CD4-positive, alpha-beta T cell (primary cell): Measurements from ENCODE around the gene OXNAD1. TPM values are rescaled to one million over a fixed set of nuclear protein-coding genes. Genes with fewer than 3 reads are reported as not detected.
A peak's percentile ranks its signal among the peaks of the same experiment; 100 is the strongest.

Experiments
- ATAC-seq: fragments of 200-7000 bp; cut with Tn5 transposase; one replicate; pipeline ENCODE4 v1.10.0; 2022; ENCODE audit warnings: mild to moderate bottlenecking; ENCODE audit not compliant: poor library complexity
- CTCF ChIA-PET: fragments of 350-600 bp; sonication (Branson Sonifier 250); formaldehyde crosslinking; loops from one replicate; lab custom pipeline; 2021; ENCODE audit warnings: antibody characterized with exemption, inconsistent platforms; lab: Charles Lee
- POLR2A ChIA-PET: fragments of 350-600 bp; sonication (Branson Sonifier 250); formaldehyde crosslinking; loops from one replicate; lab custom pipeline; 2021; ENCODE audit warnings: antibody characterized with exemption, inconsistent platforms; lab: Charles Lee
- DNase-seq, 14 experiments: peaks; one replicate each; pipeline ENCODE4 v3.0.0-alpha.2; 2013 to 2020; ENCODE audit warnings: mixed read lengths in 2 of 14
- H3K27ac ChIP-seq, 2 donors: one replicate each; pipeline versions ENCODE4 v1.5.1 to v1.7.0; 2013; ENCODE audit warnings: low read length in 2 of 2, low read depth in 1 of 2, mild to moderate bottlenecking in 1 of 2
- H3K27me3 ChIP-seq, 2 experiments: 1 replicate in 1 of 2; 2 replicates in 1 of 2; pipeline versions ENCODE4 v1.6.1 to v1.7.0; 2013; ENCODE audit warnings: low read length in 2 of 2, control low read depth in 1 of 2, mild to moderate bottlenecking in 1 of 2, moderate library complexity in 1 of 2; ENCODE audit not compliant: insufficient read depth in 2 of 2, control insufficient read depth in 1 of 2
- H3K36me3 ChIP-seq: one replicate; pipeline ENCODE4 v1.6.1; 2013; ENCODE audit warnings: low read length, control low read depth; ENCODE audit not compliant: insufficient read depth
- H3K4me1 ChIP-seq: one replicate; pipeline ENCODE4 v1.6.1; 2013; ENCODE audit warnings: low read length, control low read depth; ENCODE audit not compliant: insufficient read depth
- H3K4me3 ChIP-seq: one replicate; pipeline ENCODE4 v1.5.1; 2013; ENCODE audit warnings: mild to moderate bottlenecking, low read length, moderate library complexity
- H3K9me3 ChIP-seq, 2 experiments: 1 replicate in 1 of 2; 2 replicates in 1 of 2; pipeline versions ENCODE4 v1.6.1 to v1.7.0; 2013; ENCODE audit warnings: low read length in 2 of 2, mild to moderate bottlenecking in 2 of 2, control low read depth in 1 of 2, moderate library complexity in 1 of 2; ENCODE audit not compliant: control insufficient read depth in 1 of 2, insufficient read depth in 1 of 2
- H3K27ac Mint-ChIP-seq: one replicate; pipeline ENCODE4 v1.8.0; 2020; ENCODE audit warnings: mixed read lengths
- H3K27me3 Mint-ChIP-seq: one replicate; pipeline ENCODE4 v1.8.0; 2021; ENCODE audit warnings: mixed read lengths
- H3K36me3 Mint-ChIP-seq: one replicate; pipeline ENCODE4 v1.8.0; 2021; ENCODE audit warnings: low read depth, mixed read lengths
- H3K4me1 Mint-ChIP-seq: one replicate; pipeline ENCODE4 v1.8.0; 2021; ENCODE audit warnings: low read depth, mixed read lengths
- H3K4me3 Mint-ChIP-seq: one replicate; pipeline ENCODE4 v1.8.0; 2020; ENCODE audit warnings: mild to moderate bottlenecking, mixed read lengths
- H3K9me3 Mint-ChIP-seq: one replicate; pipeline ENCODE4 v1.8.0; 2020; ENCODE audit warnings: mixed read lengths
- CTCF ChIP-seq: fragments of 200-600 bp; IDR thresholded peaks from one replicate; pipeline ENCODE4 v1.8.0; 2022; ENCODE audit warnings: antibody characterized with exemption, mild to moderate bottlenecking
- intact Hi-C, 2 experiments: fragments of 100-400 bp; cut with DNase I in 1 of 2; cut with micrococcal nuclease in 1 of 2; formaldehyde crosslinking; loops; one replicate each; pipeline versions ENCODE4 v1.15.1 to v1.9.0; 2023 to 2025; cut with DNase I, micrococcal nuclease
- total RNA-seq, 174 experiments: library from RNA in 2 of 174; stranded (reverse) in 2 of 174; gene quantifications; one replicate each; pipeline ENCODE4 v1.2.3 and lab custom pipeline; 2021 to 2026

OXNAD1 gene
- total RNA-seq, 2 experiments from 2014 or later = 135 TPM

- peaks cover 9% of the 10 kb centered on the region for H3K4me1 Mint-ChIP-seq
- H3K9me3 Mint-ChIP-seq = no peaks in the 10 kb centered on the region
- DNase-seq (no peak), ATAC-seq (no peak)
- no peaks in the 10 kb centered on the region for H3K27me3 ChIP-seq
- ChIA-PET CTCF (interaction anchor here (1.5 to 1.6 kb wide), 2 partner anchors 16 to 1046 kb away, joined by 4 to 6 read pairs; partner anchors contain the start of genes DPH3 and OXNAD1), POLR2A (interaction anchor here (0.6 kb wide), 1 partner anchor 1412 kb away, joined by 3 read pairs; no protein-coding TSS in a partner anchor)
- no peak overlapping the region for H3K27ac Mint-ChIP-seq
- no peak for TF ChIP-seq CTCF
- H3K36me3 Mint-ChIP-seq = no peaks in the 10 kb centered on the region
- H3K9me3 ChIP-seq = no peaks in the 10 kb centered on the region
- no peak overlapping the region for H3K27ac ChIP-seq
- H3K36me3 ChIP-seq = no peaks in the 10 kb centered on the region
- no peaks in the 10 kb centered on the region for H3K27me3 Mint-ChIP-seq
- no peak overlapping the region for H3K4me3 Mint-ChIP-seq
- peaks cover 9% of the 10 kb centered on the region for H3K4me1 ChIP-seq
- H3K4me3 ChIP-seq = no peak overlapping the region
- intact Hi-C loops = loop anchor here in 1 of 2 experiments (5.0 kb wide), 2 partner anchors 1046 to 1141 kb away; no protein-coding TSS in a partner anchor
These were observed 16.5 kb upstream of the OXNAD1 start for GRCh38 chr3:16248556-16248955.

- peaks cover 9% of the 10 kb centered on the region for H3K4me1 Mint-ChIP-seq
- ChIA-PET CTCF (interaction anchor here (1.5 kb wide), 1 partner anchor 1047 kb away, joined by 4 read pairs; no protein-coding TSS in a partner anchor), POLR2A (no interaction called here)
- Histone ChIP-seq H3K4me1 (peaks cover 9% of the 10 kb centered on the region), H3K27ac (no peak overlapping the region), H3K36me3 (no peaks in the 10 kb centered on the region), H3K27me3 (no peaks in the 10 kb centered on the region), H3K9me3 (no peaks in the 10 kb centered on the region), H3K4me3 (no peak overlapping the region)
- no peaks in the 10 kb centered on the region for H3K9me3 Mint-ChIP-seq
- ATAC-seq (no peak), DNase-seq (peak in 3 of 14 experiments; percentile 24 to 38 (median 33))
- H3K4me3 Mint-ChIP-seq = no peak overlapping the region
- H3K27me3 Mint-ChIP-seq = no peaks in the 10 kb centered on the region
- no peak overlapping the region for H3K27ac Mint-ChIP-seq
- intact Hi-C loops = loop anchor here in 1 of 2 experiments (5.0 kb wide), 2 partner anchors 1047 to 1142 kb away; no protein-coding TSS in a partner anchor
- no peaks in the 10 kb centered on the region for H3K36me3 Mint-ChIP-seq
- TF ChIP-seq CTCF = peak; percentile 16
These were observed 15.7 kb upstream of the OXNAD1 start for GRCh38 chr3:16249336-16249735.

- Histone ChIP-seq H3K9me3 (no peaks in the 10 kb centered on the region), H3K4me1 (peaks cover 14% of the 10 kb centered on the region), H3K36me3 (no peaks in the 10 kb centered on the region), H3K27ac (no peak overlapping the region), H3K4me3 (no peak overlapping the region), H3K27me3 (no peaks in the 10 kb centered on the region)
- Mint-ChIP-seq H3K4me1 (peaks cover 9% of the 10 kb centered on the region), H3K36me3 (no peaks in the 10 kb centered on the region), H3K27ac (no peak overlapping the region), H3K9me3 (no peaks in the 10 kb centered on the region), H3K27me3 (no peaks in the 10 kb centered on the region), H3K4me3 (no peak overlapping the region)
- CTCF ChIA-PET = no interaction called here
- intact Hi-C loops = loop anchor here in 1 of 2 experiments (5.0 kb wide), 2 partner anchors 1048 to 1143 kb away; no protein-coding TSS in a partner anchor
- no peak for TF ChIP-seq CTCF
- POLR2A ChIA-PET = no interaction called here
- DNase-seq (no peak), ATAC-seq (no peak)
These were observed 15.1 kb upstream of the OXNAD1 start for GRCh38 chr3:16249886-16250285.
